Cardiac fibroblast (primary cell): Measurements from ENCODE around the gene CDK9.
"Not testable (repeated sequence)": the region's sequence is repeated elsewhere in the genome, so short reads cannot be mapped to it uniquely, and the experiment has no call there.

Experiments used
- DNase-seq, 2 donors: peaks; one replicate each; pipeline versions ENCODE4 v3.0.0 to v3.0.0-alpha.2; 2010; ENCODE audit warnings: low read depth in 2 of 2
- H3K4me3 ChIP-seq, 2 donors: replicated peaks in 1 of 2; 1 replicate in 1 of 2; 2 replicates in 1 of 2; pipeline ENCODE4 v1.5.1; 2011; ENCODE audit warnings: low read depth in 2 of 2, low read length in 2 of 2, mild to moderate bottlenecking in 2 of 2, moderate library complexity in 1 of 2
- TF ChIP-seq, protein P1 (sequence below): IDR thresholded peaks from one replicate; pipeline ENCODE4 v1.5.1; 2011; ENCODE audit warnings: low read depth, mild to moderate bottlenecking, low read length, inconsistent platforms

Gene CDK9

GRCh38 chr9:127779136-127779981 is 6.5 kb upstream of the CDK9 start:
- TF ChIP-seq, protein P1, sequence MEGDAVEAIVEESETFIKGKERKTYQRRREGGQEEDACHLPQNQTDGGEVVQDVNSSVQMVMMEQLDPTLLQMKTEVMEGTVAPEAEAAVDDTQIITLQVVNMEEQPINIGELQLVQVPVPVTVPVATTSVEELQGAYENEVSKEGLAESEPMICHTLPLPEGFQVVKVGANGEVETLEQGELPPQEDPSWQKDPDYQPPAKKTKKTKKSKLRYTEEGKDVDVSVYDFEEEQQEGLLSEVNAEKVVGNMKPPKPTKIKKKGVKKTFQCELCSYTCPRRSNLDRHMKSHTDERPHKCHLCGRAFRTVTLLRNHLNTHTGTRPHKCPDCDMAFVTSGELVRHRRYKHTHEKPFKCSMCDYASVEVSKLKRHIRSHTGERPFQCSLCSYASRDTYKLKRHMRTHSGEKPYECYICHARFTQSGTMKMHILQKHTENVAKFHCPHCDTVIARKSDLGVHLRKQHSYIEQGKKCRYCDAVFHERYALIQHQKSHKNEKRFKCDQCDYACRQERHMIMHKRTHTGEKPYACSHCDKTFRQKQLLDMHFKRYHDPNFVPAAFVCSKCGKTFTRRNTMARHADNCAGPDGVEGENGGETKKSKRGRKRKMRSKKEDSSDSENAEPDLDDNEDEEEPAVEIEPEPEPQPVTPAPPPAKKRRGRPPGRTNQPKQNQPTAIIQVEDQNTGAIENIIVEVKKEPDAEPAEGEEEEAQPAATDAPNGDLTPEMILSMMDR: no peak
- peak; percentile 45 to 58 for DNase-seq
- H3K4me3 ChIP-seq: no peak overlapping the region

GRCh38 chr9:127780126-127780885 is 5.5 kb upstream of the CDK9 start:
- no peak overlapping the region for H3K4me3 ChIP-seq
- DNase-seq: no peak
- TF ChIP-seq, protein P1: no peak

DNA sequence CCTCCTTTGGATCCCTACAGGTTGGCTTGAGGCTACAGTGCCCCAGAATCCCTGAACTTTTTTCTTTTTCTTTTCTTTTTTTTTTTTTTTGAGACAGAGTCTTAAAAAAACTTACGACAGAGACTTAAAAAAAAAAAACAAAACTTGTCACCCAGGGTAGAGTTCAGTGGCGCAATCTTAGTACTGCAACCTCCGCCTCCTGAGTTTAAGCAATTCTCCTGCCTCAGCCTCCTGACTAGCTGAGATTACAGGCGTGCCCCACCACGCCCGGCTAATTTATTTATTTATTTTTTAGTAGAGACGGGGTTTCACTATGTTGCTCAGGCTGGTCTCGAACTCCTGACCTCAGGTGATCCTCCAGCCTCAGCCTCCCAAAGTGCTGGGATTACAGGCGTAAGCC is 4.9 kb upstream of the CDK9 start:
- DNase-seq, H3K4me3 ChIP-seq: not testable (repeated sequence)

DNA sequence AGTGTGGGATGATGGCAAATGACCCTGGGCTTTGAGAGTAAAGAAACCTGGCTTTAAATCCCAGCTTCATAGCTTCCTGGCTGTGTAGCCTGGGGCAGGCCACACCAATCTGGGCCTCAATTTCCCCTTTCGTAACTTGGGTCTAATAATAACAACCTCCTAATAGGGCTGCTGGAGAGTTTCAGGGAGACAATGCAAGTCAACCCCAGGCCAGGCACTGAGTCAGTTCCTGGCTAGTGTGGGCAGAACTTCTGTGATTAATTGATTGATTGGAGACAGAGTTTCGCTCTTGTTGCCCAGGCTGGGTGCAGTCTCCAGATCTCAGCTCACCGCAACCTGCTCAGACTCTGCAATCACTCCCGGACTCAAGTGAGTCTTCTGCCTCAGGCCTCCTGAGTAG is 4.0 kb upstream of the CDK9 start:
- no peak for DNase-seq
- no peak overlapping the region for H3K4me3 ChIP-seq
- TF ChIP-seq, protein P1: no peak

GRCh38 chr9:127783111-127784008 is 2.5 kb upstream of the CDK9 start:
- TF ChIP-seq, protein P1: no peak
- no peak overlapping the region for H3K4me3 ChIP-seq
- no peak for DNase-seq

GRCh38 chr9:127785023-127785932 is 556 bp upstream of the CDK9 start:
- peak; percentile 82 to 87 for DNase-seq
- TF ChIP-seq, protein P1: peak; percentile 66
- peak overlapping the region; percentile 59 to 93 for H3K4me3 ChIP-seq
